Liver (tissue), 3 donors: Measurements from ENCODE around the gene LMF1.

Experiments used
- CTCF ChIP-seq: fragments of 150-350 bp; IDR thresholded peaks from 2 replicates; pipeline ENCODE4 v1.5.1; 2017; ENCODE audit warnings: improper control_type of control experiment, low read depth, low read length; ENCODE audit not compliant: missing input control
- EGR1 ChIP-seq, 2 donors: IDR thresholded peaks; 2 replicates each; pipeline ENCODE4 v1.6.1; 2016 to 2018; ENCODE audit warnings: antibody characterized with exemption in 2 of 2, low read depth in 2 of 2
- HNF4G ChIP-seq: IDR thresholded peaks from 2 replicates; pipeline ENCODE4 v1.6.1; 2016; ENCODE audit warnings: antibody characterized with exemption
- MAX ChIP-seq: IDR thresholded peaks from 2 replicates; pipeline ENCODE4 v1.6.1; 2016; ENCODE audit warnings: antibody characterized with exemption
- RAD21 ChIP-seq, 2 donors: IDR thresholded peaks; 2 replicates each; pipeline ENCODE4 v1.6.1; 2016; ENCODE audit warnings: antibody characterized with exemption in 2 of 2, mild to moderate bottlenecking in 2 of 2
- REST ChIP-seq: IDR thresholded peaks from 2 replicates; pipeline ENCODE4 v1.6.1; 2016; ENCODE audit warnings: antibody characterized with exemption, mild to moderate bottlenecking
- SP1 ChIP-seq: IDR thresholded peaks from 2 replicates; pipeline ENCODE4 v1.6.1; 2018; ENCODE audit warnings: antibody characterized with exemption, mild to moderate bottlenecking
- TAF1 ChIP-seq: conservative IDR thresholded peaks from 2 replicates; pipeline ENCODE4 v1.6.1; 2016; ENCODE audit warnings: antibody characterized with exemption, mild to moderate bottlenecking
- YY1 ChIP-seq: IDR thresholded peaks from 2 replicates; pipeline ENCODE4 v1.6.1; 2016; ENCODE audit warnings: antibody characterized with exemption, mild to moderate bottlenecking
- donor health status: healthy.
- donor health status: healthy.

GRCh38 chr16:924063-924462 is 46.7 kb downstream of the LMF1 start:
- no peak for TF ChIP-seq CTCF
- TF ChIP-seq MAX: no peak
- TF ChIP-seq TAF1: no peak
- no peak for TF ChIP-seq HNF4G
- TF ChIP-seq EGR1 (IDR thresholded peaks at IDR 0.05; ENCODE audit: low read depth in 2 of 2): no peak
- TF ChIP-seq REST: no peak
- no peak for TF ChIP-seq YY1
- no peak for TF ChIP-seq RAD21 (IDR thresholded peaks at IDR 0.05)
- TF ChIP-seq SP1: no peak
